Keratinocyte (primary cell): ENCODE results near the gene CTR9. TPM values are rescaled to one million over a fixed set of nuclear protein-coding genes. Genes with fewer than 3 reads are reported as not detected.

Experiments used
- DNase-seq: peaks from one replicate; pipeline ENCODE4 v3.0.0-alpha.2; 2011; ENCODE audit warnings: low read depth, missing footprints, low spot score
- FAIRE-seq: peaks from 2 replicates; lab custom pipeline; 2011; peaks lifted over from hg19 to GRCh38; lab: Jason Lieb, UNC
- H2AFZ ChIP-seq: 2 replicates; pipeline ENCODE4 v1.6.0; 2012; ENCODE audit warnings: low read length, control low read depth, inconsistent platforms; ENCODE audit not compliant: control insufficient read depth
- H3K27ac ChIP-seq: 2 replicates; pipeline ENCODE4 v1.5.1; 2011; ENCODE audit warnings: low read length; ENCODE audit not compliant: control insufficient read depth, insufficient read depth
- H3K27me3 ChIP-seq: 3 replicates; pipeline ENCODE4 v1.6.0; 2011; ENCODE audit warnings: low read length; ENCODE audit not compliant: control insufficient read depth, insufficient read depth; ENCODE audit errors: extremely low read depth
- H3K36me3 ChIP-seq, 2 experiments: 2 replicates in 1 of 2; 3 replicates in 1 of 2; pipeline ENCODE4 v1.5.1; 2011; ENCODE audit warnings: low read length in 2 of 2, mild to moderate bottlenecking in 1 of 2; ENCODE audit not compliant: control insufficient read depth in 2 of 2, insufficient read depth in 2 of 2; ENCODE audit errors: extremely low read depth in 1 of 2
- H3K4me1 ChIP-seq: 3 replicates; pipeline ENCODE4 v1.5.1; 2011; ENCODE audit warnings: low read length; ENCODE audit not compliant: control insufficient read depth, insufficient read depth; ENCODE audit errors: extremely low read depth
- H3K4me2 ChIP-seq: 3 replicates; pipeline ENCODE4 v1.6.0; 2011; ENCODE audit warnings: low read depth, low read length; ENCODE audit not compliant: control insufficient read depth, insufficient read depth; ENCODE audit errors: extremely low read depth
- H3K4me3 ChIP-seq, 3 experiments: fragments of 200-600 bp in 1 of 3; sonication (generic) in 1 of 3; 2 replicates in 2 of 3; 3 replicates in 1 of 3; pipeline ENCODE4 v1.5.1; 2011 to 2016; ENCODE audit warnings: low read length in 3 of 3, mild to moderate bottlenecking in 3 of 3, control low read depth in 2 of 3, inconsistent platforms in 1 of 3, low read depth in 1 of 3, mixed read lengths in 1 of 3, mixed run types in 1 of 3, moderate library complexity in 1 of 3; ENCODE audit not compliant: control insufficient read depth in 2 of 3, insufficient read depth in 2 of 3; ENCODE audit errors: extremely low read depth in 1 of 3
- H3K79me2 ChIP-seq: 2 replicates; pipeline ENCODE4 v1.6.0; 2012; ENCODE audit warnings: low read length; ENCODE audit not compliant: control insufficient read depth, insufficient read depth
- H3K9ac ChIP-seq: 3 replicates; pipeline ENCODE4 v1.6.0; 2011; ENCODE audit warnings: low read length; ENCODE audit not compliant: control insufficient read depth, insufficient read depth; ENCODE audit errors: extremely low read depth
- H3K9me1 ChIP-seq: 3 replicates; pipeline ENCODE4 v1.6.0; 2011; ENCODE audit warnings: low read length; ENCODE audit not compliant: control insufficient read depth, insufficient read depth; ENCODE audit errors: extremely low read depth
- H3K9me3 ChIP-seq: 2 replicates; pipeline ENCODE4 v1.5.1; 2012; ENCODE audit warnings: low read depth, low read length; ENCODE audit not compliant: control insufficient read depth
- H4K20me1 ChIP-seq: 3 replicates; pipeline ENCODE4 v1.6.0; 2011; ENCODE audit warnings: low read length; ENCODE audit not compliant: control insufficient read depth, insufficient read depth; ENCODE audit errors: extremely low read depth
- EZH2 ChIP-seq: IDR thresholded peaks from one replicate; pipeline ENCODE4 v1.6.1; 2012; ENCODE audit warnings: inconsistent platforms, mild to moderate bottlenecking, low read length, moderate library complexity
- dilution Hi-C: fragments of 300-500 bp; cut with MboI; formaldehyde crosslinking; loops from one replicate; pipeline ENCODE4 v1.7.0; 2020; ENCODE audit warnings: low sequenced_read_pairs; ENCODE audit not compliant: extremely low pct_ligation_motif_present
- polyA plus RNA-seq, 5 experiments: library from polyadenylated mRNA; depleted of rRNA in 3 of 5; stranded (reverse) in 3 of 5; stranded (forward) in 1 of 5; unstranded in 1 of 5; fragments of >200 nt; gene quantifications; 1 replicate in 1 of 5; 2 replicates in 3 of 5; 3 replicates in 1 of 5; pipeline versions ENCODE4 v1.2.1 to v1.2.3, GENCODE V29; 2011 to 2012; ENCODE audit warnings: missing spikeins in 2 of 5, low read depth in 1 of 5, low replicate concordance in 1 of 5
- TF ChIP-seq, protein P1 (sequence below), 3 experiments: IDR thresholded peaks in 1 of 3; conservative IDR thresholded peaks in 1 of 3; optimal IDR thresholded peaks in 1 of 3; 2 replicates in 2 of 3; 3 replicates in 1 of 3; pipeline versions ENCODE3 to v1.5.1; 2011; ENCODE audit warnings: low read length in 3 of 3, mild to moderate bottlenecking in 3 of 3, moderate library complexity in 2 of 3, control low read depth in 1 of 3, inconsistent platforms in 1 of 3; ENCODE audit not compliant: insufficient read depth in 2 of 3; ENCODE audit errors: extremely low read depth in 1 of 3

The CTR9 gene
- polyA plus RNA-seq, 1 donor (not counting 4 experiments of a cell fraction or from before 2014, with no cell fraction given), result 21.8 TPM

DNA sequence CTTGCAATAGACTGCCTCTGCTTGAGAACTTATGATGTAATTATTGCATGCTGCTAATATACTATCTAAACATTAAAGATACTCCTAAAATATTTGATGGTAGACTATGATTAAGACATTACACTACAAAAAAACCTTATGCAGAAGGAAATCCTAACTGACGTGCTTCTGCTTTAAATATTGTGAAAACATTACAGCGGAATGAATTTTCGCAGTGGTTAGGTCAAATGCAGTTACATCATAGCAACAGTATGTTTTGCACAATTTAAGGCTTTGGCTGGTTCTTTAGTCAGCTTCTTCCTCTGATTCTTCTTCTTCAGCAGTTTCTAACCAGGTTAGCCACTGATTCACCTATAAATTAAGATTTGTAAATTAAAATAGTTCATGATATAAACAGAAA is 46.5 kb downstream of the CTR9 start:
- Histone ChIP-seq H3K9ac (no peak overlapping the region), H3K9me3 (no peaks in the 10 kb centered on the region), H3K4me3 (no peak overlapping the region), H3K4me1 (peaks cover 2% of the 10 kb centered on the region), H4K20me1 (peaks cover 4% of the 10 kb centered on the region), H3K79me2 (no peaks in the 10 kb centered on the region), H3K36me3 (peaks cover 46 to 50% of the 10 kb centered on the region in 2 experiments), H3K4me2 (no peak overlapping the region), H3K9me1 (no peaks in the 10 kb centered on the region), H3K27ac (no peak overlapping the region), H2AFZ (no peak overlapping the region), H3K27me3 (no peaks in the 10 kb centered on the region)
- dilution Hi-C loops, result no loop called here
- FAIRE-seq (no peak), DNase-seq (no peak)
- TF ChIP-seq EZH2, result no peak
- TF ChIP-seq, protein P1, sequence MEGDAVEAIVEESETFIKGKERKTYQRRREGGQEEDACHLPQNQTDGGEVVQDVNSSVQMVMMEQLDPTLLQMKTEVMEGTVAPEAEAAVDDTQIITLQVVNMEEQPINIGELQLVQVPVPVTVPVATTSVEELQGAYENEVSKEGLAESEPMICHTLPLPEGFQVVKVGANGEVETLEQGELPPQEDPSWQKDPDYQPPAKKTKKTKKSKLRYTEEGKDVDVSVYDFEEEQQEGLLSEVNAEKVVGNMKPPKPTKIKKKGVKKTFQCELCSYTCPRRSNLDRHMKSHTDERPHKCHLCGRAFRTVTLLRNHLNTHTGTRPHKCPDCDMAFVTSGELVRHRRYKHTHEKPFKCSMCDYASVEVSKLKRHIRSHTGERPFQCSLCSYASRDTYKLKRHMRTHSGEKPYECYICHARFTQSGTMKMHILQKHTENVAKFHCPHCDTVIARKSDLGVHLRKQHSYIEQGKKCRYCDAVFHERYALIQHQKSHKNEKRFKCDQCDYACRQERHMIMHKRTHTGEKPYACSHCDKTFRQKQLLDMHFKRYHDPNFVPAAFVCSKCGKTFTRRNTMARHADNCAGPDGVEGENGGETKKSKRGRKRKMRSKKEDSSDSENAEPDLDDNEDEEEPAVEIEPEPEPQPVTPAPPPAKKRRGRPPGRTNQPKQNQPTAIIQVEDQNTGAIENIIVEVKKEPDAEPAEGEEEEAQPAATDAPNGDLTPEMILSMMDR (optimal IDR thresholded peaks at IDR 0.05 in 1 of 3, IDR thresholded peaks at IDR 0.05 in 1 of 3, conservative IDR thresholded peaks at IDR 0.05 in 1 of 3; ENCODE audit: extremely low read depth in 1 of 3, insufficient read depth in 2 of 3, low read length in 3 of 3), result no peak

DNA sequence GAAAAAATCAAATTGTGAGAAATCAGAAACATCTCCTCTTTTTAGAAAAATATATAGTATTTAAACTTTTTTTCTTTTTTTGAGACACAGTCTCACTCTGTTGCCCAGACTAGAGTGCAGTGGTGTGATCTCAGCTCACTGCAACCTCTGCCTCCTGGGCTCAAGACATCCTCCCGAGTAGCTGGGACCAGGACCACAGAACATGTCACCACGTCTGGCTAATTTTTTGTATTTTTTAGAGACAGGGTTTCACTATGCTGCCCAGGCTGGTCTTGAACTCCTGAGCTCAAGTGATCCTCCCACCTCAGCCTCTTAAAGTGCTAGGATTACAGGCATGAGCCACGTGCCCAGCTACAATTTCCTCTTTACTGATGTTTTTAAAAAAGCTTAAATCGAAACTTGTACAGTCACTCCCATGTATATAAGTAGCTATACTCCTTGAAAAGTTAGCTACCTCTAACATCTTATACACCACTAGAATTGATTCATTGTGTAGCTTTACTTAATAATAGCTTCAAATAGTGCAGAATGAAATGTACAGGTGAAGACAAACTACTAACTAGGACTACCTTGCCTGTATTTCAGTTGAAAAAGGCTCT is 47.4 kb downstream of the CTR9 start:
- DNase-seq (no peak), FAIRE-seq (no peak)
- TF ChIP-seq EZH2, result no peak
- TF ChIP-seq, protein P1 (optimal IDR thresholded peaks at IDR 0.05 in 1 of 3, IDR thresholded peaks at IDR 0.05 in 1 of 3, conservative IDR thresholded peaks at IDR 0.05 in 1 of 3; ENCODE audit: extremely low read depth in 1 of 3, insufficient read depth in 2 of 3, low read length in 3 of 3), result no peak
- H3K9me3 ChIP-seq, result no peaks in the 10 kb centered on the region
- H3K27ac ChIP-seq, result no peak overlapping the region
- peaks cover 2% of the 10 kb centered on the region for H3K79me2 ChIP-seq
- H4K20me1 ChIP-seq, result peaks cover 4% of the 10 kb centered on the region
- H3K4me1 ChIP-seq, result no peaks in the 10 kb centered on the region
- H3K36me3 ChIP-seq, result peaks cover 50 to 57% of the 10 kb centered on the region in 2 experiments
- no peak overlapping the region for H3K4me3 ChIP-seq
- no peaks in the 10 kb centered on the region for H3K27me3 ChIP-seq
- no peak overlapping the region for H2AFZ ChIP-seq
- H3K4me2 ChIP-seq, result no peak overlapping the region
- dilution Hi-C loops, result no loop called here
- H3K9ac ChIP-seq, result no peak overlapping the region
- no peaks in the 10 kb centered on the region for H3K9me1 ChIP-seq
